H1 (cell line): ENCODE data around the gene BARX2. TPM values are rescaled to one million over a fixed set of nuclear protein-coding genes. Genes with fewer than 3 reads are reported as not detected.

Source experiments
- CBX5 ChIP-seq: fragments of 300-800, 300-1000 bp; sonication (generic); IDR thresholded peaks from 2 replicates; pipeline ENCODE4 v1.7.1; 2016; ENCODE audit warnings: antibody characterized with exemption, low read length, low read depth
- CEBPB ChIP-seq: IDR thresholded peaks from 2 replicates; pipeline ENCODE4 v1.6.1; 2012; ENCODE audit warnings: low read depth, low read length
- CTBP2 ChIP-seq: IDR thresholded peaks from 2 replicates; pipeline ENCODE4 v1.7.0; 2011; ENCODE audit warnings: borderline replicate concordance, mild to moderate bottlenecking, moderate library complexity, mixed read lengths, low read length; ENCODE audit not compliant: insufficient read depth, insufficient read length
- NANOG ChIP-seq: IDR thresholded peaks from 2 replicates; pipeline ENCODE4 v1.6.1; 2011; ENCODE audit warnings: low read length, low read depth, mild to moderate bottlenecking, inconsistent platforms; ENCODE audit not compliant: insufficient read depth, poor library complexity, severe bottlenecking
- SRF ChIP-seq: IDR thresholded peaks from 2 replicates; pipeline ENCODE4 v1.6.1; 2011; ENCODE audit warnings: mild to moderate bottlenecking, low read depth, low read length, moderate library complexity
- polyA plus RNA-seq, 7 experiments: library from polyadenylated mRNA; depleted of rRNA in 3 of 7; stranded (reverse) in 5 of 7; unstranded in 2 of 7; fragments of >200 nt in 5 of 7; fragments of 200-250 nt in 2 of 7; gene quantifications; 1 replicate in 5 of 7; 2 replicates in 1 of 7; 4 replicates in 1 of 7; pipeline versions ENCODE4 v1.2.1 to v1.2.3, GENCODE V29; 2011 to 2013; ENCODE audit warnings: missing spikeins in 2 of 7, mixed read lengths in 2 of 7
- total RNA-seq: library from RNA; stranded (reverse); fragmentation: NEBNext Ultra II Directional; extraction: Animal tissue kit (Norgen Biotek cat#: 25700); gene quantifications from 2 replicates; pipeline ENCODE4 v1.2.1, GENCODE V29; 2021

Gene BARX2
- total and polyA plus RNA-seq, 2 of the 8 experiments (the other 6 are each of a cell fraction or from before 2014, with no cell fraction given) = not detected

GRCh38 chr11:129402206-129403171 lies 26.8 kb downstream of the BARX2 start (continued):
- TF ChIP-seq CBX5 (no peak), NANOG (no peak), CTBP2 (no peak), CEBPB (no peak), SRF (no peak)
